Tibial nerve (tissue), 4 donors: Measurements from ENCODE around the gene NSRP1. TPM values are rescaled to one million over a fixed set of nuclear protein-coding genes. Genes with fewer than 3 reads are reported as not detected.
"Not testable (repeated sequence)": the region's sequence is repeated elsewhere in the genome, so short reads cannot be mapped to it uniquely, and the experiment has no call there.

ENCODE experiments used
- DNase-seq, 2 donors: peaks; one replicate each; pipeline ENCODE4 v3.0.0-alpha.2; 2019; ENCODE audit warnings: low spot score in 2 of 2
- H3K27ac ChIP-seq, 4 donors: fragments of 200-600 bp; sonication (generic) in 3 of 4; one replicate each; pipeline ENCODE4 v1.5.1; 2017 to 2019; ENCODE audit warnings: mild to moderate bottlenecking in 1 of 4
- H3K27me3 ChIP-seq, 2 donors: fragments of 200-600 bp; sonication (generic) in 1 of 2; one replicate each; pipeline versions ENCODE4 v1.5.1 to v1.6.0; 2017 to 2019
- H3K36me3 ChIP-seq, 3 donors: fragments of 200-600 bp; sonication (generic); one replicate each; pipeline ENCODE4 v1.5.1; 2018 to 2019
- H3K4me1 ChIP-seq, 4 donors: fragments of 200-600 bp; sonication (generic) in 3 of 4; one replicate each; pipeline ENCODE4 v1.5.1; 2017 to 2019
- H3K4me3 ChIP-seq, 4 donors: fragments of 200-600 bp; sonication (generic) in 3 of 4; one replicate each; pipeline ENCODE4 v1.5.1; 2017 to 2019; ENCODE audit warnings: mild to moderate bottlenecking in 1 of 4, moderate library complexity in 1 of 4
- H3K9me3 ChIP-seq, 4 donors: fragments of 200-600 bp; sonication (generic) in 3 of 4; one replicate each; pipeline ENCODE4 v1.5.1; 2017 to 2019
- EP300 ChIP-seq, 2 donors: sonication (generic); formaldehyde crosslinking; IDR thresholded peaks; one replicate each; pipeline ENCODE4 v1.6.1; 2017; ENCODE audit warnings: antibody characterized with exemption in 2 of 2, mild to moderate bottlenecking in 1 of 2
- POLR2A ChIP-seq, 2 donors: fragments of 450-650 bp; IDR thresholded peaks; one replicate each; pipeline ENCODE4 v1.6.1; 2017; ENCODE audit warnings: antibody characterized with exemption in 2 of 2, mild to moderate bottlenecking in 2 of 2, moderate library complexity in 2 of 2
- WGBS, 2 donors: methylation state at CpG; one replicate each; pipeline ENCODE4 v1.1.5; 2018; 5-methylcytosine and 5-hydroxymethylcytosine counted together
- total RNA-seq, 4 donors: library from RNA; depleted of rRNA; stranded (reverse); fragments of >200 nt; gene quantifications; one replicate each; pipeline ENCODE4 v1.1.0, GENCODE V29; 2016
- TF ChIP-seq, protein P1 (sequence below), 5 experiments: fragments of 200-600 bp in 3 of 5; fragments of 450-650 bp in 2 of 5; sonication (generic) in 3 of 5; IDR thresholded peaks; one replicate each; pipeline ENCODE4 v1.5.1; 2016 to 2019; ENCODE audit warnings: antibody characterized with exemption in 5 of 5, mild to moderate bottlenecking in 3 of 5, moderate library complexity in 2 of 5

Gene NSRP1
- total RNA-seq, 4 donors from 2014 or later: 23.3 to 55.5 (median 34.4) TPM

DNA sequence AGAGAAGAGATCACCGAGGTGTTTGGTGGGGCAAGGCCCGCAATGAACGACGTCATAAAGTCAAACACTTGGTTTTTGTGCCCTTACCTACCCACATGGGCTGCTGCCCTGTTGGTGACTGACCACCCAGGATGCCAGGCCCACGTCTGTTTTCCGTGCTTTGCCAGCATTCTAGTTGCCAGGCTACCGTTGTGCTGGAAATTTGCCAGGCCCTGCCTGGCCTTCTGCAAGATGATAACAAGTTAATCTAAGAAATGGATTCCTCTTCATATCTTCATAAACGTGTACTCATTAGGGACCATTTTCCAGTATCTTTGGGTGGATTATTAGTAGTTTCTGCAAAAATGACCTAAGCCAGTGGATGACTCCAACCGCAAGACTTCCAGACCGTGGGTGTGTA lies 83.5 kb downstream of the NSRP1 start:
- no peak overlapping the region for H3K27ac ChIP-seq
- no peaks in the 10 kb centered on the region for H3K9me3 ChIP-seq
- H3K4me3 ChIP-seq: no peak overlapping the region
- WGBS, 2 donors: 69 to 80% methylated on average over 10 of the region's 10 CpGs
- DNase-seq: no peak
- no peaks in the 10 kb centered on the region for H3K4me1 ChIP-seq
- no peaks in the 10 kb centered on the region for H3K27me3 ChIP-seq
- H3K36me3 ChIP-seq: no peaks in the 10 kb centered on the region
- TF ChIP-seq, protein P1, sequence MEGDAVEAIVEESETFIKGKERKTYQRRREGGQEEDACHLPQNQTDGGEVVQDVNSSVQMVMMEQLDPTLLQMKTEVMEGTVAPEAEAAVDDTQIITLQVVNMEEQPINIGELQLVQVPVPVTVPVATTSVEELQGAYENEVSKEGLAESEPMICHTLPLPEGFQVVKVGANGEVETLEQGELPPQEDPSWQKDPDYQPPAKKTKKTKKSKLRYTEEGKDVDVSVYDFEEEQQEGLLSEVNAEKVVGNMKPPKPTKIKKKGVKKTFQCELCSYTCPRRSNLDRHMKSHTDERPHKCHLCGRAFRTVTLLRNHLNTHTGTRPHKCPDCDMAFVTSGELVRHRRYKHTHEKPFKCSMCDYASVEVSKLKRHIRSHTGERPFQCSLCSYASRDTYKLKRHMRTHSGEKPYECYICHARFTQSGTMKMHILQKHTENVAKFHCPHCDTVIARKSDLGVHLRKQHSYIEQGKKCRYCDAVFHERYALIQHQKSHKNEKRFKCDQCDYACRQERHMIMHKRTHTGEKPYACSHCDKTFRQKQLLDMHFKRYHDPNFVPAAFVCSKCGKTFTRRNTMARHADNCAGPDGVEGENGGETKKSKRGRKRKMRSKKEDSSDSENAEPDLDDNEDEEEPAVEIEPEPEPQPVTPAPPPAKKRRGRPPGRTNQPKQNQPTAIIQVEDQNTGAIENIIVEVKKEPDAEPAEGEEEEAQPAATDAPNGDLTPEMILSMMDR (IDR thresholded peaks at IDR 0.05): no peak
- no peak for TF ChIP-seq EP300 (IDR thresholded peaks at IDR 0.05)
- TF ChIP-seq POLR2A (IDR thresholded peaks at IDR 0.05): no peak

- not testable (repeated sequence) for H3K36me3 ChIP-seq, H3K27me3 ChIP-seq, H3K4me1 ChIP-seq, H3K4me3 ChIP-seq, H3K27ac ChIP-seq, DNase-seq, H3K9me3 ChIP-seq
- WGBS, 2 donors: 88 to 90% methylated on average over 8 of the region's 9 CpGs
These were observed 84.0 kb downstream of the NSRP1 start for GRCh38 chr17:30200656-30201055.

DNA sequence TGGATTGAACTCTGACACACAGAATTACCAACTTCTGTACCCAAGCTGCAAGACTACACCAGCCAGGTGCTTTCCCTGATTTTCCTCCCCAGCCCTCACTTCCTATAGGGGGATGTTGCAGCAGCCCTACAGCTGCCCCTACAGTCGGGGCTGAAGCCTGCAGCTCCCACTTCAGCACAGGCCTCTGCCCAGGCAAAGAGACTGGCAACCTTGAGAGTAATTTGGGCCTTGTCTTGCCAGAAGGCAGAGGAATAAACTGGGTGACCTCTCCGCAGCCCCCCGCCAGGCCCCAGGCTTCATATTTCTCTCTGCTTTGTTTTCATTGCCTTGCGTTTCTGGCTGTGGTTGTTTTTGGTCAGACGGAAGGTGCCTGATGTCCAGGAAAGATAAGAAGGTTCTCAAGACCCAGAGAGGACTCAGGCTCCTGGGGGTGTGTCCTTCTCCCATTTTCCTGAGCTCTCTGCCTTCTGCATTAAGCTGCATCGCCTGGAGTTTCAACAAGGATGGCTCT lies 86.9 kb downstream of the NSRP1 start:
- Histone ChIP-seq H3K4me1 (no peaks in the 10 kb centered on the region), H3K9me3 (no peaks in the 10 kb centered on the region), H3K27ac (no peak overlapping the region), H3K4me3 (no peak overlapping the region), H3K36me3 (no peaks in the 10 kb centered on the region), H3K27me3 (no peaks in the 10 kb centered on the region)
- WGBS, 2 donors: 58 to 61% methylated on average over 6 of the region's 6 CpGs
- no peak for DNase-seq
- TF ChIP-seq EP300 (IDR thresholded peaks at IDR 0.05) (no peak), POLR2A (IDR thresholded peaks at IDR 0.05) (no peak)
- TF ChIP-seq, protein P1 (IDR thresholded peaks at IDR 0.05): no peak

DNA sequence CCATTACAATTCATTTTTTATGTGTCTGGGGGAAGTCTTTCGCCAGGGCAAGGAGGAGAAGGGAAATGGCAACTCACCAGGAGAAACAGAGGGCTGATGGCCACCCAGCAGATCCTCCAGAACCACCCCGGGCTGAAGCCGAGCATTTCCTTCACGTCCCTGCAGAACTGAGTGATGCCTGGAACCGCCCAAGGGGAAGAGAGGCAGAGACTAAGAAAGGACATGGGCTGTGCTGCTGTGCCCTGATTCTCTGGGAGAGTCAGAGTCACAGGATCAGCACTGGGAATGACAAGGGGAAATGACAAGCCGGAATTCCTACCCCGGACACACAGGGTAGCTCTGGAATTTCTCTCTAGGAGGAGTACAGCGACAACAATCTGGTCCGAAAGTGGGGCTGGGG lies 91.0 kb downstream of the NSRP1 start:
- TF ChIP-seq POLR2A (IDR thresholded peaks at IDR 0.05): no peak
- TF ChIP-seq, protein P1 (IDR thresholded peaks at IDR 0.05): no peak
- no peak for TF ChIP-seq EP300 (IDR thresholded peaks at IDR 0.05)
- Histone ChIP-seq H3K4me1 (no peaks in the 10 kb centered on the region), H3K27ac (no peak overlapping the region), H3K36me3 (no peaks in the 10 kb centered on the region), H3K9me3 (no peaks in the 10 kb centered on the region), H3K4me3 (no peak overlapping the region), H3K27me3 (no peaks in the 10 kb centered on the region)
- no peak for DNase-seq
- 72 to 83% methylated on average over 7 to 9 of the region's 9 CpGs for WGBS, 2 donors

DNA sequence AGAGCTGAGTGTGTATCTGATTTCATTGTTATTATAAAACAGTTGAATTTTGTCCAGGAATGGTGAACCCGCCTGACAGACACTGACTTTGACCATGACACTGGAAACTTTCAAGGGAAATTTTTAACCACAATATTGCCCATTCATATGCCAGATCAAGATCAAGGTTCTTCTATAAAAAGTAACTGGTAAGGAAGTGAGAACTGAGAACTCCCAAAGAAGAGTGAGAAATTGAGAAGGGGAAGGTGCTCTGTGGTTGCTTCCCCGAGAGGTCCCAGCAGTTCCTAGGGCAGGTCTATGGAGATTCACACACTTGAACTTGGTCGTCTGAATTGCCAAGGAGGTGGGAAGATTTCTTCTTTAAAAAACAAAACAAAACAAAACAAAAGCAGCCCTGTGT lies 91.6 kb downstream of the NSRP1 start:
- WGBS, 2 donors: 59 to 60% methylated on average over 3 of the region's 3 CpGs
- no peak overlapping the region for H3K4me3 ChIP-seq
- no peaks in the 10 kb centered on the region for H3K36me3 ChIP-seq
- no peaks in the 10 kb centered on the region for H3K27me3 ChIP-seq
- no peak overlapping the region for H3K27ac ChIP-seq
- no peaks in the 10 kb centered on the region for H3K4me1 ChIP-seq
- no peak for DNase-seq
- H3K9me3 ChIP-seq: no peaks in the 10 kb centered on the region
- TF ChIP-seq, protein P1 (IDR thresholded peaks at IDR 0.05): no peak
- TF ChIP-seq POLR2A (IDR thresholded peaks at IDR 0.05) (no peak), EP300 (IDR thresholded peaks at IDR 0.05) (no peak)

DNA sequence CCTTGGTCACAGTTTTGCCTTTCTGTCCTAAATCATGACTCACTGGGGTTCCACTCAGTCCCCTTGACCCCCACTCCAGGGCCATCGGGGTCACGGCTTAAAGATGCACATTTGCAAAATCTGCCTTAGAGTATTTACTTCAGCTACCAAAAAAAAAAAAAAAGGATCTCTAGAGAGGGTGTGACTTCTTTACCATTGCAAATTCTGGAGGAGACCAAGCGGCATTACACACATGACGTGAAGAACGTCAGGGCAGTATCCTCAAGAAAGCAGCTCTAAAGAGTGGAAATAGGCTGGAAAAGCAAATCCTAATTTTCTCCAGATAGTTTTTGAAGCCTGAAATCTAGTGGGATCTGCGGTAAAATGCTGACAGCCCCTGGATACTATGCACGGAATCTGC lies 93.3 kb downstream of the NSRP1 start:
- DNase-seq: no peak
- Histone ChIP-seq H3K9me3 (no peaks in the 10 kb centered on the region), H3K27ac (no peak overlapping the region), H3K4me3 (no peak overlapping the region), H3K27me3 (no peaks in the 10 kb centered on the region), H3K36me3 (no peaks in the 10 kb centered on the region), H3K4me1 (no peaks in the 10 kb centered on the region)
- TF ChIP-seq POLR2A (IDR thresholded peaks at IDR 0.05) (no peak), EP300 (IDR thresholded peaks at IDR 0.05) (no peak)
- TF ChIP-seq, protein P1 (IDR thresholded peaks at IDR 0.05): no peak
- 82 to 83% methylated on average over 7 of the region's 7 CpGs for WGBS, 2 donors
